Activated CD4-positive, alpha-beta memory T cell treated with anti-CD3 and anti-CD28 coated beads for 36 hours (primary cell): Measurements from ENCODE around the gene CBL. TPM values are rescaled to one million over a fixed set of nuclear protein-coding genes. Genes with fewer than 3 reads are reported as not detected.
A peak's percentile ranks its signal among the peaks of the same experiment; 100 is the strongest.

Source experiments
- CTCF ChIA-PET: fragments of 350-600 bp; sonication (Branson Sonifier 250); formaldehyde crosslinking; loops from one replicate; lab custom pipeline; 2021; ENCODE audit warnings: antibody characterized with exemption, inconsistent platforms; lab: Charles Lee
- POLR2A ChIA-PET: fragments of 350-600 bp; sonication (Branson Sonifier 250); formaldehyde crosslinking; loops from one replicate; lab custom pipeline; 2021; ENCODE audit warnings: antibody characterized with exemption; lab: Charles Lee
- DNase-seq: peaks from one replicate; pipeline ENCODE4 v3.0.0-alpha.2; 2020
- H3K27ac Mint-ChIP-seq: one replicate; pipeline ENCODE4 v1.8.0; 2021; ENCODE audit warnings: mixed read lengths
- H3K27me3 Mint-ChIP-seq: one replicate; pipeline ENCODE4 v1.8.0; 2021; ENCODE audit warnings: mixed read lengths
- H3K36me3 Mint-ChIP-seq: one replicate; pipeline ENCODE4 v1.8.0; 2021; ENCODE audit warnings: mixed read lengths
- H3K4me1 Mint-ChIP-seq: one replicate; pipeline ENCODE4 v1.8.0; 2021; ENCODE audit warnings: low read depth, mixed read lengths
- H3K4me3 Mint-ChIP-seq: one replicate; pipeline ENCODE4 v1.8.0; 2021; ENCODE audit warnings: mild to moderate bottlenecking, mixed read lengths
- H3K9me3 Mint-ChIP-seq: one replicate; pipeline ENCODE4 v1.8.0; 2021; ENCODE audit warnings: mixed read lengths
- intact Hi-C: fragments of 100-400 bp; cut with micrococcal nuclease; formaldehyde crosslinking; loops from one replicate; pipeline ENCODE4 v1.15.1; 2023
- total RNA-seq, 2 experiments: library from RNA; stranded (reverse); gene quantifications; one replicate each; pipeline ENCODE4 v1.2.3, GENCODE V29; 2021

CBL gene
- total RNA-seq, 2 experiments from 2014 or later, result 30.8 to 31.2 TPM

- Mint-ChIP-seq H3K4me1 (peaks cover 51% of the 10 kb centered on the region), H3K9me3 (no peaks in the 10 kb centered on the region), H3K36me3 (peaks cover 7% of the 10 kb centered on the region), H3K4me3 (no peak overlapping the region), H3K27me3 (no peaks in the 10 kb centered on the region), H3K27ac (no peak overlapping the region)
- DNase-seq, result peak; percentile 23
- intact Hi-C loops, result loop anchor here (1.0 kb wide), 1 partner anchor 12 kb away; no protein-coding TSS in a partner anchor
- CTCF ChIA-PET, result interaction anchor here (1.1 to 1.6 kb wide), 4 partner anchors 14 to 74 kb away, joined by 3 to 9 read pairs (median 4); partner anchors contain the start of gene CBL
- POLR2A ChIA-PET, result interaction anchor here (0.6 to 1.2 kb wide), 4 partner anchors 12 to 21 kb away, joined by 3 to 4 read pairs (median 4); no protein-coding TSS in a partner anchor
These were observed 42.9 kb downstream of the CBL start for GRCh38 chr11:119248750-119249670.

- CTCF ChIA-PET, result interaction anchor here (1.3 to 1.6 kb wide), 3 partner anchors 27 to 73 kb away, joined by 3 to 9 read pairs (median 5); partner anchors contain the start of gene CBL
- Mint-ChIP-seq H3K27ac (no peak overlapping the region), H3K4me1 (peaks cover 53% of the 10 kb centered on the region), H3K27me3 (no peaks in the 10 kb centered on the region), H3K4me3 (no peak overlapping the region), H3K36me3 (peaks cover 7% of the 10 kb centered on the region), H3K9me3 (no peaks in the 10 kb centered on the region)
- no peak for DNase-seq
- intact Hi-C loops, result loop anchor here (1.0 kb wide), 1 partner anchor 12 kb away; no protein-coding TSS in a partner anchor
- POLR2A ChIA-PET, result interaction anchor here (0.6 to 1.2 kb wide), 2 partner anchors 12 to 14 kb away, joined by 3 to 4 read pairs; no protein-coding TSS in a partner anchor
These were observed 43.5 kb downstream of the CBL start for GRCh38 chr11:119249671-119250010.

GRCh38 chr11:119251114-119251513 lies 45.0 kb downstream of the CBL start:
- H3K27ac Mint-ChIP-seq, result no peak overlapping the region
- no peaks in the 10 kb centered on the region for H3K9me3 Mint-ChIP-seq
- intact Hi-C loops, result no loop called here
- POLR2A ChIA-PET, result no interaction called here
- CTCF ChIA-PET, result interaction anchor here (0.6 to 1.4 kb wide), 4 partner anchors 12 to 73 kb away, joined by 3 to 4 read pairs (median 3); no protein-coding TSS in a partner anchor
- peaks cover 58% of the 10 kb centered on the region for H3K4me1 Mint-ChIP-seq
- DNase-seq, result no peak
- H3K4me3 Mint-ChIP-seq, result no peak overlapping the region
- H3K36me3 Mint-ChIP-seq, result peaks cover 11% of the 10 kb centered on the region
- no peaks in the 10 kb centered on the region for H3K27me3 Mint-ChIP-seq

GRCh38 chr11:119254239-119254638 lies 48.1 kb downstream of the CBL start:
- Mint-ChIP-seq H3K4me1 (peaks cover 65% of the 10 kb centered on the region), H3K27me3 (no peaks in the 10 kb centered on the region), H3K4me3 (no peak overlapping the region), H3K9me3 (no peaks in the 10 kb centered on the region), H3K36me3 (peaks cover 11% of the 10 kb centered on the region), H3K27ac (no peak overlapping the region)
- intact Hi-C loops, result loop anchor here (1.0 kb wide), 1 partner anchor 8 kb away; no protein-coding TSS in a partner anchor
- ChIA-PET POLR2A (no interaction called here), CTCF (interaction anchor here (0.6 kb wide), 1 partner anchor 39 kb away, joined by 3 read pairs; no protein-coding TSS in a partner anchor)
- DNase-seq, result peak; percentile 79

GRCh38 chr11:119258180-119258579 lies 52.0 kb downstream of the CBL start:
- Mint-ChIP-seq H3K27me3 (no peaks in the 10 kb centered on the region), H3K4me3 (no peak overlapping the region), H3K4me1 (peaks cover 54% of the 10 kb centered on the region), H3K27ac (peak overlapping the region; percentile 30), H3K36me3 (peaks cover 6% of the 10 kb centered on the region), H3K9me3 (no peaks in the 10 kb centered on the region)
- CTCF ChIA-PET, result no interaction called here
- POLR2A ChIA-PET, result no interaction called here
- DNase-seq, result peak; percentile 28
- intact Hi-C loops, result no loop called here

- Mint-ChIP-seq H3K4me1 (peaks cover 49% of the 10 kb centered on the region), H3K9me3 (no peaks in the 10 kb centered on the region), H3K27me3 (no peaks in the 10 kb centered on the region), H3K4me3 (no peak overlapping the region), H3K36me3 (peaks cover 6% of the 10 kb centered on the region), H3K27ac (no peak overlapping the region)
- POLR2A ChIA-PET, result interaction anchor here (0.9 kb wide), 1 partner anchor 53 kb away, joined by 4 read pairs; the partner anchor contains the start of gene CBL
- intact Hi-C loops, result no loop called here
- CTCF ChIA-PET, result interaction anchor here (0.6 to 1.7 kb wide), 4 partner anchors 35 to 62 kb away, joined by 3 to 8 read pairs (median 4); partner anchors contain the start of gene CBL
- no peak for DNase-seq
These were observed 52.8 kb downstream of the CBL start for GRCh38 chr11:119258983-119259382.

- no peaks in the 10 kb centered on the region for H3K9me3 Mint-ChIP-seq
- H3K36me3 Mint-ChIP-seq, result no peaks in the 10 kb centered on the region
- peaks cover 56% of the 10 kb centered on the region for H3K4me1 Mint-ChIP-seq
- DNase-seq, result no peak
- CTCF ChIA-PET, result interaction anchor here (0.6 to 3.1 kb wide), 15 partner anchors 10 to 66 kb away, joined by 3 to 13 read pairs (median 4); partner anchors contain the start of gene CBL
- POLR2A ChIA-PET, result interaction anchor here (1.1 to 1.3 kb wide), 3 partner anchors 15 to 57 kb away, joined by 4 to 5 read pairs (median 4); partner anchors contain the start of gene CBL
- intact Hi-C loops, result loop anchor here (1.0 to 2.0 kb wide), 5 partner anchors 9 to 56 kb away; partner anchors contain the start of gene CBL
- no peak overlapping the region for H3K27ac Mint-ChIP-seq
- no peaks in the 10 kb centered on the region for H3K27me3 Mint-ChIP-seq
- H3K4me3 Mint-ChIP-seq, result no peak overlapping the region
These were observed 56.7 kb downstream of the CBL start for GRCh38 chr11:119262668-119263351.

GRCh38 chr11:119263352-119263940 lies 57.3 kb downstream of the CBL start:
- Mint-ChIP-seq H3K27me3 (no peaks in the 10 kb centered on the region), H3K27ac (no peak overlapping the region), H3K36me3 (no peaks in the 10 kb centered on the region), H3K9me3 (no peaks in the 10 kb centered on the region), H3K4me3 (peak overlapping the region; percentile 30), H3K4me1 (peaks cover 54% of the 10 kb centered on the region)
- no peak for DNase-seq
- CTCF ChIA-PET, result interaction anchor here (0.6 to 3.1 kb wide), 13 partner anchors 11 to 67 kb away, joined by 3 to 13 read pairs (median 4); partner anchors contain the start of gene CBL
- intact Hi-C loops, result loop anchor here (2.0 kb wide), 4 partner anchors 21 to 57 kb away; partner anchors contain the start of gene CBL
- POLR2A ChIA-PET, result interaction anchor here (1.1 to 1.3 kb wide), 4 partner anchors 14 to 57 kb away, joined by 3 to 5 read pairs (median 4); partner anchors contain the start of gene CBL

GRCh38 chr11:119266063-119266462 lies 59.9 kb downstream of the CBL start:
- Mint-ChIP-seq H3K4me1 (peaks cover 34% of the 10 kb centered on the region), H3K36me3 (no peaks in the 10 kb centered on the region), H3K27ac (peak overlapping the region; percentile 62), H3K27me3 (no peaks in the 10 kb centered on the region), H3K4me3 (no peak overlapping the region), H3K9me3 (no peaks in the 10 kb centered on the region)
- ChIA-PET POLR2A (interaction anchor here (1.0 kb wide), 1 partner anchor 97 kb away, joined by 3 read pairs; no protein-coding TSS in a partner anchor), CTCF (interaction anchor here (0.6 to 1.9 kb wide), 7 partner anchors 19 to 97 kb away, joined by 3 to 11 read pairs (median 5); partner anchors contain the start of gene CBL)
- no peak for DNase-seq
- intact Hi-C loops, result no loop called here

GRCh38 chr11:119266517-119267255 lies 60.5 kb downstream of the CBL start:
- ChIA-PET POLR2A (interaction anchor here (0.6 to 1.0 kb wide), 2 partner anchors 77 to 98 kb away, joined by 3 to 5 read pairs; no protein-coding TSS in a partner anchor), CTCF (interaction anchor here (0.6 to 1.9 kb wide), 7 partner anchors 18 to 71 kb away, joined by 3 to 11 read pairs (median 4); partner anchors contain the start of gene CBL)
- Mint-ChIP-seq H3K27ac (peak overlapping the region; percentile 62), H3K4me1 (peaks cover 34% of the 10 kb centered on the region), H3K36me3 (peaks cover 2% of the 10 kb centered on the region), H3K9me3 (no peaks in the 10 kb centered on the region), H3K4me3 (peak overlapping the region; percentile 0), H3K27me3 (no peaks in the 10 kb centered on the region)
- no peak for DNase-seq
- intact Hi-C loops, result no loop called here
